ENCODE results near the gene ZNF219. TPM values are rescaled to one million over a fixed set of nuclear protein-coding genes. Genes with fewer than 3 reads are reported as not detected.

Gene ZNF219
- total RNA-seq, 1 experiment from 2014 or later, result 19.9 TPM

DNA sequence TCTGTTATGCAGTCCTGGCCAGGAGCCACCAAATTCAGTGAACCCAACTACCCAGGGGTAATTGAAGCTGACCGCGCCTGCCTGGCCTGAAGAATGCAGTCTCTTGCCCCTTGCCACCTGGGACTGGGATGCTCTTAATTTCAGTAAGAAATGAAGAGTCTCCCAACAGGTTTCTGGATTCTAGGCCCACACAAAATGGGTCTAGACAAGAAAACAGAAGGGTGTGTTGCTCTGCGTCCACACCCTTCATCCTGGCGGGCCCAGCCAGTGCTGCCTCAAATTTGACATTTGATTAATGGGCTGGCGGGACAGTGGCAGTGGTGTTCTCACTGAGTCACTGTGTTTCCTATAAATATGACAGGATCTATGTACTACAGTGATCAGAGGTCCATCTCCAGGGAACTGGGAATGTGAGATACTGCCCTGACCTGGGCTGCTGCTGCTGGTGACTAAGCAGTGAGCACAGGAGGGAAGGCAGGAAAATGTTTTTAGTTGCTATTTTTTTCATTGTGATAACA lies 8.9 kb upstream of the ZNF219 start:
- TF ChIP-seq, protein P1, sequence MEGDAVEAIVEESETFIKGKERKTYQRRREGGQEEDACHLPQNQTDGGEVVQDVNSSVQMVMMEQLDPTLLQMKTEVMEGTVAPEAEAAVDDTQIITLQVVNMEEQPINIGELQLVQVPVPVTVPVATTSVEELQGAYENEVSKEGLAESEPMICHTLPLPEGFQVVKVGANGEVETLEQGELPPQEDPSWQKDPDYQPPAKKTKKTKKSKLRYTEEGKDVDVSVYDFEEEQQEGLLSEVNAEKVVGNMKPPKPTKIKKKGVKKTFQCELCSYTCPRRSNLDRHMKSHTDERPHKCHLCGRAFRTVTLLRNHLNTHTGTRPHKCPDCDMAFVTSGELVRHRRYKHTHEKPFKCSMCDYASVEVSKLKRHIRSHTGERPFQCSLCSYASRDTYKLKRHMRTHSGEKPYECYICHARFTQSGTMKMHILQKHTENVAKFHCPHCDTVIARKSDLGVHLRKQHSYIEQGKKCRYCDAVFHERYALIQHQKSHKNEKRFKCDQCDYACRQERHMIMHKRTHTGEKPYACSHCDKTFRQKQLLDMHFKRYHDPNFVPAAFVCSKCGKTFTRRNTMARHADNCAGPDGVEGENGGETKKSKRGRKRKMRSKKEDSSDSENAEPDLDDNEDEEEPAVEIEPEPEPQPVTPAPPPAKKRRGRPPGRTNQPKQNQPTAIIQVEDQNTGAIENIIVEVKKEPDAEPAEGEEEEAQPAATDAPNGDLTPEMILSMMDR (IDR thresholded peaks at IDR 0.05), result no peak
- TF ChIP-seq SIN3A (IDR thresholded peaks at IDR 0.05; ENCODE audit: borderline replicate concordance, insufficient read depth, low read depth, low read length), result no peak
- no peak for TF ChIP-seq POLR2AphosphoS5 (IDR thresholded peaks at IDR 0.05; ENCODE audit: low read depth, low read length)
- TF ChIP-seq TCF7L2 (IDR thresholded peaks at IDR 0.05; ENCODE audit: low read depth, low read length), result no peak
- TF ChIP-seq, protein P2, sequence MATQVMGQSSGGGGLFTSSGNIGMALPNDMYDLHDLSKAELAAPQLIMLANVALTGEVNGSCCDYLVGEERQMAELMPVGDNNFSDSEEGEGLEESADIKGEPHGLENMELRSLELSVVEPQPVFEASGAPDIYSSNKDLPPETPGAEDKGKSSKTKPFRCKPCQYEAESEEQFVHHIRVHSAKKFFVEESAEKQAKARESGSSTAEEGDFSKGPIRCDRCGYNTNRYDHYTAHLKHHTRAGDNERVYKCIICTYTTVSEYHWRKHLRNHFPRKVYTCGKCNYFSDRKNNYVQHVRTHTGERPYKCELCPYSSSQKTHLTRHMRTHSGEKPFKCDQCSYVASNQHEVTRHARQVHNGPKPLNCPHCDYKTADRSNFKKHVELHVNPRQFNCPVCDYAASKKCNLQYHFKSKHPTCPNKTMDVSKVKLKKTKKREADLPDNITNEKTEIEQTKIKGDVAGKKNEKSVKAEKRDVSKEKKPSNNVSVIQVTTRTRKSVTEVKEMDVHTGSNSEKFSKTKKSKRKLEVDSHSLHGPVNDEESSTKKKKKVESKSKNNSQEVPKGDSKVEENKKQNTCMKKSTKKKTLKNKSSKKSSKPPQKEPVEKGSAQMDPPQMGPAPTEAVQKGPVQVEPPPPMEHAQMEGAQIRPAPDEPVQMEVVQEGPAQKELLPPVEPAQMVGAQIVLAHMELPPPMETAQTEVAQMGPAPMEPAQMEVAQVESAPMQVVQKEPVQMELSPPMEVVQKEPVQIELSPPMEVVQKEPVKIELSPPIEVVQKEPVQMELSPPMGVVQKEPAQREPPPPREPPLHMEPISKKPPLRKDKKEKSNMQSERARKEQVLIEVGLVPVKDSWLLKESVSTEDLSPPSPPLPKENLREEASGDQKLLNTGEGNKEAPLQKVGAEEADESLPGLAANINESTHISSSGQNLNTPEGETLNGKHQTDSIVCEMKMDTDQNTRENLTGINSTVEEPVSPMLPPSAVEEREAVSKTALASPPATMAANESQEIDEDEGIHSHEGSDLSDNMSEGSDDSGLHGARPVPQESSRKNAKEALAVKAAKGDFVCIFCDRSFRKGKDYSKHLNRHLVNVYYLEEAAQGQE (IDR thresholded peaks at IDR 0.05; ENCODE audit: insufficient read depth in 1 of 2, low read depth in 2 of 2, low read length in 1 of 2), result no peak

DNA sequence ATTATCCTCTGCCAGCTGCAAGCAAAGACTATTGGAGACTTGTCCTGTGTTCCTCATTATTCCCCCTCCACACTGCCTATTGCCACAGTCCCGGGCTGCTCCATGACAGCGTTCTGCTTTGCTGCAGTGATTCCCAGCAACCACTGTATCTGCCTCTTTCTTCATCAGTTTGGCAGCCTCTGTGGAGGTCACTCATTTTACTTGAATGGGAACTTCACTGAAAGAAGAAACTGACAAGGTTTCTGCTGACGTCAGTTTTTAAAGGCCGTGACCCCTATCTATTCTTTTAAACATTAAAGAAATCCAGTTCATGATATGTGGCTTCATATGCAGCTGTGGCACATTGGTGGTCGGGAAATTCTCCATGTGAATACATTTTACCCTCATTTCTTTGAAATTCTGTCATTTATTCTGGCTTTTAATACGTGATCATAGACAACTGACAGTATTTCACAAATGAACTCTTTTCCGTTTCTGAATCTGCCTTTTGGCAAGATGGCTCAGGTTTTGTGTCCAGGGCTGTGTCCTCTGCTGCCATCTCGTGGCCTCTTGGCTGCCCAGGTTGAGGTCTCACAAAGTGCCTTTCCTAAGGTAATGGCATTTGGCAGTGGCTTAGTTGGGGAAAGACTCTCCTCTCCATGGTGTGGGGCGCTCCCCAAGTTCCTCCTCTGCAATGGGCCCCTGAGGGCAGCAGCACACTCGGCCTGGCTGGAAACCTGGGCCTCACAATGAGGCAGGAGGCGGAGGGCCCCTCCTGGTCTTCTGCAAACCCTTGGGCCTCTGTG lies 8.2 kb upstream of the ZNF219 start:
- in situ Hi-C loops (cut with HindIII; ENCODE audit: low pct_unique_long_range_greater_than_20kb, low sequenced_read_pairs) (no loop called here), intact Hi-C loops (cut with micrococcal nuclease; ENCODE audit: unreplicated experiment) (loop anchor here (2.0 to 5.0 kb wide), 2 partner anchors 39 to 92 kb away; no protein-coding TSS in a partner anchor)
- DNase-seq (ENCODE audit: low read depth, low spot score), result peak; percentile 61
- BruUV-seq (replicated peaks), result no TSS peak
- no peaks in the 10 kb centered on the region for H3K9me3 ChIP-seq (ENCODE audit: control insufficient read depth, insufficient read depth, low read depth, low read length)
- H3K4me1 ChIP-seq (ENCODE audit: control insufficient read depth, insufficient read depth, low read length), result peaks cover 13% of the 10 kb centered on the region
- no peaks in the 10 kb centered on the region for H3K27me3 ChIP-seq (ENCODE audit: control insufficient read depth, insufficient read depth, low read length)
- peak overlapping the region in 1 of 2 experiments; percentile 6; a peak in 2 of 4 replicates for H3K4me3 ChIP-seq (ENCODE audit: low read depth in 2 of 2, low read length in 2 of 2)
- H3K27ac ChIP-seq (ENCODE audit: low read length), result no peak overlapping the region
- TF ChIP-seq, protein P1 (IDR thresholded peaks at IDR 0.05), result peak; percentile 92
- TF ChIP-seq TCF7L2 (IDR thresholded peaks at IDR 0.05; ENCODE audit: low read depth, low read length) (no peak), SIN3A (IDR thresholded peaks at IDR 0.05; ENCODE audit: borderline replicate concordance, insufficient read depth, low read depth, low read length) (no peak)
- H3K36me3 ChIP-seq (ENCODE audit: control insufficient read depth, insufficient read depth, low read length), result no peaks in the 10 kb centered on the region
- POLR2A ChIA-PET, result no interaction called here
- ATAC-seq, result peak; percentile 55
- CTCF ChIA-PET, result interaction anchor here (2.7 kb wide), 1 partner anchor 92 kb away, joined by 18 read pairs; no protein-coding TSS in a partner anchor

More for the DNA sequence above, 8.9 kb upstream of the ZNF219 start:
- no peak; the same call in 1 of the 2 replicates for ATAC-seq
- DNase-seq (ENCODE audit: low read depth, low spot score), result no peak
- ChIA-PET POLR2A (no interaction called here), CTCF (no interaction called here)
- Histone ChIP-seq H3K27me3 (ENCODE audit: control insufficient read depth, insufficient read depth, low read length) (no peaks in the 10 kb centered on the region), H3K27ac (ENCODE audit: low read length) (no peak overlapping the region), H3K36me3 (ENCODE audit: control insufficient read depth, insufficient read depth, low read length) (no peaks in the 10 kb centered on the region), H3K9me3 (ENCODE audit: control insufficient read depth, insufficient read depth, low read depth, low read length) (no peaks in the 10 kb centered on the region), H3K4me1 (ENCODE audit: control insufficient read depth, insufficient read depth, low read length) (peaks cover 13% of the 10 kb centered on the region), H3K4me3 (ENCODE audit: low read depth in 2 of 2, low read length in 2 of 2) (no peak overlapping the region)
- no TSS peak for BruUV-seq (replicated peaks)
- intact Hi-C loops (cut with micrococcal nuclease; ENCODE audit: unreplicated experiment) (loop anchor here (2.0 to 5.0 kb wide), 2 partner anchors 40 to 93 kb away; no protein-coding TSS in a partner anchor), in situ Hi-C loops (cut with HindIII; ENCODE audit: low pct_unique_long_range_greater_than_20kb, low sequenced_read_pairs) (no loop called here)

Measured in Panc1 (cell line).